Neural cell (in vitro differentiated cells): Measurements from ENCODE around the gene DENND1A. TPM values are rescaled to one million over a fixed set of nuclear protein-coding genes. Genes with fewer than 3 reads are reported as not detected.

Source experiments
- H2AFZ ChIP-seq: fragments of 200-600, 300-800 bp; sonication (generic), shearing (Covaris generic); 2 replicates; pipeline ENCODE4 v1.6.0; 2014; ENCODE audit warnings: low read depth, mild to moderate bottlenecking, antibody characterized with exemption, low read length, moderate library complexity
- H3F3A ChIP-seq: fragments of 200-600 bp; shearing (Covaris generic); 2 replicates; pipeline ENCODE4 v1.6.1; 2016; ENCODE audit warnings: mild to moderate bottlenecking, moderate library complexity, mixed read lengths, antibody characterized with exemption, low read length; ENCODE audit not compliant: insufficient read depth, poor library complexity, severe bottlenecking
- H3K27ac ChIP-seq: fragments of 200-600, 300-800 bp; sonication (generic), shearing (Covaris generic); 2 replicates; pipeline ENCODE4 v1.5.1; 2014; ENCODE audit warnings: mild to moderate bottlenecking, low read length, moderate library complexity
- H3K27me3 ChIP-seq: fragments of 300-800, 200-600 bp; sonication (generic), shearing (Covaris generic); 2 replicates; pipeline ENCODE4 v1.6.0; 2014; ENCODE audit warnings: mild to moderate bottlenecking, low read depth, low read length, moderate library complexity; ENCODE audit not compliant: insufficient read depth
- H3K36me3 ChIP-seq: fragments of 300-800, 200-600 bp; sonication (generic), shearing (Covaris generic); 2 replicates; pipeline ENCODE4 v1.5.1; 2014; ENCODE audit warnings: mild to moderate bottlenecking, antibody characterized with exemption, low read length, moderate library complexity; ENCODE audit not compliant: insufficient read depth
- H3K4me2 ChIP-seq: fragments of 300-800, 200-600 bp; sonication (generic), shearing (Covaris generic); 2 replicates; pipeline ENCODE4 v1.6.0; 2014; ENCODE audit warnings: mild to moderate bottlenecking, low read length
- H3K4me3 ChIP-seq: fragments of 300-800, 200-600 bp; sonication (generic), shearing (Covaris generic); 2 replicates; pipeline ENCODE4 v1.5.1; 2014; ENCODE audit warnings: mild to moderate bottlenecking, low read length, moderate library complexity
- H3K79me2 ChIP-seq: fragments of 200-600 bp; shearing (Covaris generic); replicated peaks from 2 replicates; pipeline ENCODE4 v1.6.0; 2014; ENCODE audit warnings: mild to moderate bottlenecking, low read length, moderate library complexity; ENCODE audit not compliant: insufficient read depth
- H3K9ac ChIP-seq: fragments of 300-800, 200-600 bp; sonication (generic), shearing (Covaris generic); 2 replicates; pipeline ENCODE4 v1.6.1; 2016; ENCODE audit warnings: mild to moderate bottlenecking, low read length, mixed read lengths
- H3K9me2 ChIP-seq: fragments of 200-600 bp; shearing (Covaris generic); 2 replicates; pipeline ENCODE4 v1.6.1; 2016; ENCODE audit warnings: mild to moderate bottlenecking, low read length, mixed read lengths; ENCODE audit not compliant: insufficient read depth
- H3K9me3 ChIP-seq: fragments of 200-600, 300-800 bp; sonication (generic), shearing (Covaris generic); 2 replicates; pipeline ENCODE4 v1.6.1; 2016; ENCODE audit warnings: mild to moderate bottlenecking, mixed run types, low read length, moderate library complexity, mixed read lengths
- H4K20me1 ChIP-seq: fragments of 200-600 bp; shearing (Covaris generic); 2 replicates; pipeline ENCODE4 v1.6.1; 2016; ENCODE audit warnings: mild to moderate bottlenecking, mixed run types; ENCODE audit not compliant: insufficient read depth
- CTCF ChIP-seq: fragments of 450-650 bp; IDR thresholded peaks from 2 replicates; pipeline ENCODE4 v1.5.1; 2014; ENCODE audit warnings: antibody characterized with exemption, mild to moderate bottlenecking, moderate library complexity; ENCODE audit not compliant: poor library complexity, severe bottlenecking
- EZH2 ChIP-seq: fragments of 200-600, 300-800 bp; shearing (Covaris generic), sonication (generic); IDR thresholded peaks from 2 replicates; pipeline ENCODE4 v1.6.1; 2014; ENCODE audit warnings: antibody characterized with exemption, low read length, borderline replicate concordance, mild to moderate bottlenecking; ENCODE audit not compliant: insufficient read depth, poor library complexity, severe bottlenecking
- MXI1 ChIP-seq: fragments of 450-650 bp; conservative IDR thresholded peaks from 2 replicates; pipeline ENCODE4 v1.6.1; 2014; ENCODE audit warnings: antibody characterized with exemption, mild to moderate bottlenecking; ENCODE audit not compliant: poor library complexity, severe bottlenecking
- RAD21 ChIP-seq: fragments of 450-650 bp; conservative IDR thresholded peaks from 2 replicates; pipeline ENCODE4 v1.6.1; 2014; ENCODE audit warnings: antibody characterized with exemption, mild to moderate bottlenecking, moderate library complexity
- SMC3 ChIP-seq: fragments of 450-650 bp; conservative IDR thresholded peaks from 2 replicates; pipeline ENCODE4 v1.6.1; 2014; ENCODE audit warnings: antibody characterized with exemption, mild to moderate bottlenecking, moderate library complexity; ENCODE audit not compliant: poor library complexity
- TAF1 ChIP-seq: IDR thresholded peaks from 2 replicates; pipeline ENCODE4 v1.6.1; 2012; ENCODE audit warnings: low read depth
- polyA plus RNA-seq: library from polyadenylated mRNA; depleted of rRNA; stranded (reverse); fragments of >200 nt; gene quantifications from 2 replicates; pipeline ENCODE4 v1.2.3, GENCODE V29; 2014
- TF ChIP-seq, protein P1 (sequence below): IDR thresholded peaks from 2 replicates; pipeline ENCODE4 v1.6.1; 2012; ENCODE audit warnings: borderline replicate concordance

DENND1A gene
- polyA plus RNA-seq, 1 donor from 2014 or later, result 2.3 TPM

- Histone ChIP-seq H3K79me2 (peaks cover 18% of the 10 kb centered on the region), H3K4me2 (no peak overlapping the region), H3K4me3 (no peak overlapping the region), H4K20me1 (no peaks in the 10 kb centered on the region), H3K27me3 (no peaks in the 10 kb centered on the region), H3K36me3 (no peaks in the 10 kb centered on the region), H3F3A (no peaks in the 10 kb centered on the region), H3K27ac (no peak overlapping the region), H2AFZ (no peak overlapping the region), H3K9me2 (no peaks in the 10 kb centered on the region), H3K9me3 (peaks cover 10% of the 10 kb centered on the region), H3K9ac (no peak overlapping the region)
- no peak for TF ChIP-seq EZH2
These were observed 101.5 kb downstream of the DENND1A start for GRCh38 chr9:123828449-123828848.

DNA sequence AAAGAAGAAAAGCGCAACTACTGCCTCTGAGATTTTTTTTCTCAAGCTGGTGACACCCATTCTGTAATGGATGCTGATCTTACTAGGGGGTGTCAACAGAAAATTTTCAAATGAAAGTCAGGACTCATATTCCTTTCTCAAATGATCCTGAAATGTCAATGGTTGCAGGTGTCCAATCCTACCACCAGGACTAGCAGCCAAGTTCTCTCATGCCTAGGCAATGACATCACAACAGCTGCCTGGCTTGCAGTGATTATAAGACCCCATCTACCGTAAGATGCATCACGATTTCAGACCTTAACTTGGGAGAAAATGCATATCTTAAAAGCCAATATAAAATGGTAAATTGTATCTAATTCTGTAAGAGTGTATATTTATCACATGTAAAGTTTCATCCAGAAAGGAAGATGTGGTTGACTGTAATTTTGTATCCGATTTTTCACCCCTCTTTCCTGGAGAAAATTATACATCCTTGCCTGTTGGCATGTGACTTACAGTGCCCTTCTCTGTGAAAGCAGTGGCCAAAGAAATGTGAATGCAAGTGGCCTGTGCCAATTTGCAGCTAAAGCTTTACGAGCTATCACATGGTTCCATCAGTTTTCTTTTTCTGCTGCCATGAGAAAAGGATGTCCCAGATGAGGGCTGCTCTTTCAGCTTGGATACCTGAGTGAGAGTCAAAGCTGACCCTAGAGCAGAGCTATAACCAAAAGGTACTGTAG is 104.4 kb downstream of the DENND1A start:
- Histone ChIP-seq H3F3A (no peaks in the 10 kb centered on the region), H3K4me2 (no peak overlapping the region)
- no peak for TF ChIP-seq SMC3
- no peak for TF ChIP-seq EZH2
- no peak for TF ChIP-seq RAD21
- no peak for TF ChIP-seq TAF1
- TF ChIP-seq, protein P1, sequence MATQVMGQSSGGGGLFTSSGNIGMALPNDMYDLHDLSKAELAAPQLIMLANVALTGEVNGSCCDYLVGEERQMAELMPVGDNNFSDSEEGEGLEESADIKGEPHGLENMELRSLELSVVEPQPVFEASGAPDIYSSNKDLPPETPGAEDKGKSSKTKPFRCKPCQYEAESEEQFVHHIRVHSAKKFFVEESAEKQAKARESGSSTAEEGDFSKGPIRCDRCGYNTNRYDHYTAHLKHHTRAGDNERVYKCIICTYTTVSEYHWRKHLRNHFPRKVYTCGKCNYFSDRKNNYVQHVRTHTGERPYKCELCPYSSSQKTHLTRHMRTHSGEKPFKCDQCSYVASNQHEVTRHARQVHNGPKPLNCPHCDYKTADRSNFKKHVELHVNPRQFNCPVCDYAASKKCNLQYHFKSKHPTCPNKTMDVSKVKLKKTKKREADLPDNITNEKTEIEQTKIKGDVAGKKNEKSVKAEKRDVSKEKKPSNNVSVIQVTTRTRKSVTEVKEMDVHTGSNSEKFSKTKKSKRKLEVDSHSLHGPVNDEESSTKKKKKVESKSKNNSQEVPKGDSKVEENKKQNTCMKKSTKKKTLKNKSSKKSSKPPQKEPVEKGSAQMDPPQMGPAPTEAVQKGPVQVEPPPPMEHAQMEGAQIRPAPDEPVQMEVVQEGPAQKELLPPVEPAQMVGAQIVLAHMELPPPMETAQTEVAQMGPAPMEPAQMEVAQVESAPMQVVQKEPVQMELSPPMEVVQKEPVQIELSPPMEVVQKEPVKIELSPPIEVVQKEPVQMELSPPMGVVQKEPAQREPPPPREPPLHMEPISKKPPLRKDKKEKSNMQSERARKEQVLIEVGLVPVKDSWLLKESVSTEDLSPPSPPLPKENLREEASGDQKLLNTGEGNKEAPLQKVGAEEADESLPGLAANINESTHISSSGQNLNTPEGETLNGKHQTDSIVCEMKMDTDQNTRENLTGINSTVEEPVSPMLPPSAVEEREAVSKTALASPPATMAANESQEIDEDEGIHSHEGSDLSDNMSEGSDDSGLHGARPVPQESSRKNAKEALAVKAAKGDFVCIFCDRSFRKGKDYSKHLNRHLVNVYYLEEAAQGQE, result no peak
- TF ChIP-seq MXI1, result no peak
- TF ChIP-seq CTCF, result no peak

More for the DNA sequence above, 104.4 kb downstream of the DENND1A start:
- Histone ChIP-seq H2AFZ (no peak overlapping the region), H3K9me2 (no peaks in the 10 kb centered on the region), H3K4me3 (no peak overlapping the region), H3K9me3 (peaks cover 10% of the 10 kb centered on the region), H3K27ac (no peak overlapping the region), H4K20me1 (no peaks in the 10 kb centered on the region), H3K79me2 (peaks cover 10% of the 10 kb centered on the region), H3K9ac (no peak overlapping the region), H3K27me3 (no peaks in the 10 kb centered on the region), H3K36me3 (no peaks in the 10 kb centered on the region)
